HL-60 (cell line): ENCODE results near the gene SLIT1.

Source experiments
- DNase-seq, 2 experiments: peaks; one replicate each; pipeline ENCODE4 v3.0.0-alpha.2; 2010 to 2020; ENCODE audit warnings: low read depth in 1 of 2, low spot score in 1 of 2
- H3K27ac ChIP-seq: fragments of 250-450 bp; sonication (Bioruptor Pico); replicated peaks from 2 replicates; pipeline ENCODE4 v1.5.1; 2020; ENCODE audit warnings: mild to moderate bottlenecking, moderate library complexity
- H3K27me3 ChIP-seq: fragments of 250-450 bp; sonication (Bioruptor Pico); 2 replicates; pipeline ENCODE4 v1.5.1; 2021; ENCODE audit warnings: mild to moderate bottlenecking, moderate library complexity; ENCODE audit not compliant: insufficient read depth, poor library complexity, severe bottlenecking
- H3K4me3 ChIP-seq: replicated peaks from 2 replicates; pipeline ENCODE4 v1.5.1; 2011; ENCODE audit warnings: mild to moderate bottlenecking, control low read depth, low read length; ENCODE audit not compliant: insufficient read depth
- CTCF ChIP-seq: IDR thresholded peaks from one replicate; pipeline ENCODE4 v1.5.1; 2011; ENCODE audit warnings: low read length, control low read depth, inconsistent platforms; ENCODE audit not compliant: insufficient read depth
- GABPA ChIP-seq: IDR thresholded peaks from 2 replicates; pipeline ENCODE4 v1.6.1; 2012; ENCODE audit warnings: low read depth
- POLR2AphosphoS5 ChIP-seq: IDR thresholded peaks from 2 replicates; pipeline ENCODE4 v1.6.1; 2012; ENCODE audit warnings: low read depth
- SPI1 ChIP-seq: IDR thresholded peaks from 2 replicates; pipeline ENCODE4 v1.6.1; 2012; ENCODE audit warnings: low read depth, mild to moderate bottlenecking, borderline replicate concordance
- TF ChIP-seq, protein P1 (sequence below): IDR thresholded peaks from 2 replicates; pipeline ENCODE4 v1.6.1; 2012; ENCODE audit warnings: low read depth; ENCODE audit not compliant: insufficient replicate concordance

SLIT1 gene

DNA sequence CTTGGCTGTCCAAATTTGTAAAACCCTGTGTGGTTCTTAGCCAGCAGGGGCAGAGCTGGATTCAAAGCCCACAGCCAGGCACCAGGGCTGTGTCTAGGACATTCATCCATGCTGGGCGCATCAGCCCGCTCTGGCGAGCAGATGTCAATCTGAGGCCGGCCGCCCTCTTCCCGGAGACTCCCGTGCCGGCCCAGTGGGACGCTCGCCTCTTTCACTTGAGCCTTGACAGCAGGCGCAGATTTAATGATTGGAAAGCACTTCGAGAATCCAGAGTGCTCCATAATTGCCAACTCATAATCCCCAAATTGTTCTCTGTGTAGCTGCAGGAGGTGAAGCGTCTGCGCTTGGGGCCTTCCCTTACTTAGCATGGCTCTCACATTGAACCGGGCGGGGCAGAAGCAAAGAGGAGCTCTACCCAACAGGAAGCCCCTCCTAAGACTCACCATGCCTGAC, 36.7 kb downstream of the SLIT1 start:
- Histone ChIP-seq H3K27me3 (peaks cover 2% of the 10 kb centered on the region), H3K27ac (no peak overlapping the region), H3K4me3 (no peak overlapping the region)
- TF ChIP-seq SPI1 (no peak), CTCF (no peak), GABPA (no peak), POLR2AphosphoS5 (no peak)
- TF ChIP-seq, protein P1, sequence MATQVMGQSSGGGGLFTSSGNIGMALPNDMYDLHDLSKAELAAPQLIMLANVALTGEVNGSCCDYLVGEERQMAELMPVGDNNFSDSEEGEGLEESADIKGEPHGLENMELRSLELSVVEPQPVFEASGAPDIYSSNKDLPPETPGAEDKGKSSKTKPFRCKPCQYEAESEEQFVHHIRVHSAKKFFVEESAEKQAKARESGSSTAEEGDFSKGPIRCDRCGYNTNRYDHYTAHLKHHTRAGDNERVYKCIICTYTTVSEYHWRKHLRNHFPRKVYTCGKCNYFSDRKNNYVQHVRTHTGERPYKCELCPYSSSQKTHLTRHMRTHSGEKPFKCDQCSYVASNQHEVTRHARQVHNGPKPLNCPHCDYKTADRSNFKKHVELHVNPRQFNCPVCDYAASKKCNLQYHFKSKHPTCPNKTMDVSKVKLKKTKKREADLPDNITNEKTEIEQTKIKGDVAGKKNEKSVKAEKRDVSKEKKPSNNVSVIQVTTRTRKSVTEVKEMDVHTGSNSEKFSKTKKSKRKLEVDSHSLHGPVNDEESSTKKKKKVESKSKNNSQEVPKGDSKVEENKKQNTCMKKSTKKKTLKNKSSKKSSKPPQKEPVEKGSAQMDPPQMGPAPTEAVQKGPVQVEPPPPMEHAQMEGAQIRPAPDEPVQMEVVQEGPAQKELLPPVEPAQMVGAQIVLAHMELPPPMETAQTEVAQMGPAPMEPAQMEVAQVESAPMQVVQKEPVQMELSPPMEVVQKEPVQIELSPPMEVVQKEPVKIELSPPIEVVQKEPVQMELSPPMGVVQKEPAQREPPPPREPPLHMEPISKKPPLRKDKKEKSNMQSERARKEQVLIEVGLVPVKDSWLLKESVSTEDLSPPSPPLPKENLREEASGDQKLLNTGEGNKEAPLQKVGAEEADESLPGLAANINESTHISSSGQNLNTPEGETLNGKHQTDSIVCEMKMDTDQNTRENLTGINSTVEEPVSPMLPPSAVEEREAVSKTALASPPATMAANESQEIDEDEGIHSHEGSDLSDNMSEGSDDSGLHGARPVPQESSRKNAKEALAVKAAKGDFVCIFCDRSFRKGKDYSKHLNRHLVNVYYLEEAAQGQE = no peak
- DNase-seq = no peak

DNA sequence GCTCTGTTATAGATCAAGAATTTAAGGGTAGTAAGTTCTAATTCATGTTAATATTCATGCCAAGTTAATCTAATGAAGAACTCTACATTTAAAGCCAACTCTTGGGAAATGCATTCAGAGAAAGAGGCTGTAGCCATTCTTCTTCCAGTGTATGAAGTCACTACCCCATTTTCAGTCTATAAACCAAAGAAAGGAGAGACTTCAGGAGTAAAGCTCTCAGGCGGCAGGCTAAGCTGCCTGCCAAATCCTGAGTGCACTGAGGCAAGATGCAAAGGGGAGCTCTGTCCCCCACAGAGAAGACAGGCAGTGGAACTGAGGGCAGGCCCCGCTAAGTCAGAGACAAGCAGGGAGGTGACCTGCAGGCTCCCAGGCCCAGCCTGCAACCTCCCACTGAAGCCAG, 41.5 kb downstream of the SLIT1 start:
- no peak for TF ChIP-seq GABPA
- no peak for TF ChIP-seq CTCF
- TF ChIP-seq, protein P1 = no peak
- no peak for TF ChIP-seq SPI1
- TF ChIP-seq POLR2AphosphoS5 = no peak
- peaks cover 3% of the 10 kb centered on the region for H3K27me3 ChIP-seq
- H3K27ac ChIP-seq = no peak overlapping the region
- H3K4me3 ChIP-seq = no peak overlapping the region
- no peak for DNase-seq

- DNase-seq = no peak
- peaks cover 3% of the 10 kb centered on the region for H3K27me3 ChIP-seq
- no peak overlapping the region for H3K27ac ChIP-seq
- no peak for TF ChIP-seq CTCF
- no peak for TF ChIP-seq GABPA
- TF ChIP-seq, protein P1 = no peak
- no peak overlapping the region for H3K4me3 ChIP-seq
Observed at GRCh38 chr10:97142834-97143233, 42.9 kb downstream of the SLIT1 start.
